HG03354 (cell line): ENCODE results near the gene GABRR2.

Source experiments
- ATAC-seq: cut with Tn5 transposase; IDR thresholded peaks from one replicate; pipeline ENCODE4 v1.9.1; 2021; ENCODE audit warnings: mild to moderate bottlenecking; ENCODE audit not compliant: unreplicated experiment, poor library complexity, severe bottlenecking

Gene GABRR2

GRCh38 chr6:89221971-89222711 is 93.0 kb downstream of the GABRR2 start:
- no peak for ATAC-seq

GRCh38 chr6:89221129-89221528 is 94.0 kb downstream of the GABRR2 start:
- no peak for ATAC-seq

DNA sequence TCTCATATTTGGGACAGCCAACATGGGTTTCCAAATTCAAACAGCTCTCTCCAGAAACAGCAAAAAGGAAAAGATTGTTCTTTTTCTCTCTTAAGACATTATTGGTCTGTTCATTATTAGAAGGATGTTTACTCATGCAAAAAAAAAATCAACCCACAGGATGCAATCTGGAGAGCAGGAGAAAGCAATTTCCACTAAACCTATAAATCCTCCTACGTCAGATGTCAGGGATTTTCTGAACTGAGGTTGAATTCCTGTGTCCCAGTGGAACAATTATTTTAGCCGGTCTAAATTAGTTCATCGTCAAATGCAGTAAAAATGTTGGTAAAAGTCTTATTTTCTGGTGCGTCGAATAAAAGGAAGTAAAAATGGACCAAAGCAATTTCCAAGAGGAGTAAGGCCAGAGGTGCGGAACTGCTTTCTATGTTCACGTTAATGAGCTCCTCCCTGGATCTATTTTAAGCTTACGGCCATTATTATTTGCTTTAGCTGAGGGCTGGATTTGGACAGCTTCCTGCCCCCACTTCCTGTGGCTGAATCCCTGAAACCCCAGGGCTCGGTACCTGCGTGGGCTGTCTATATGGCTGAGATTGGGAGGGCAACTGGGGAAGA is 97.7 kb downstream of the GABRR2 start, which contains the start of gene GABRR1:
TSS of gene GABRR1 (minus strand) at position 60 of the 612 bp plus-strand sequence. CDS start at position 24, 36 bp downstream.
- ATAC-seq = no peak

- ATAC-seq = no peak
Observed at GRCh38 chr6:89216411-89216810, 98.7 kb downstream of the GABRR2 start.

DNA sequence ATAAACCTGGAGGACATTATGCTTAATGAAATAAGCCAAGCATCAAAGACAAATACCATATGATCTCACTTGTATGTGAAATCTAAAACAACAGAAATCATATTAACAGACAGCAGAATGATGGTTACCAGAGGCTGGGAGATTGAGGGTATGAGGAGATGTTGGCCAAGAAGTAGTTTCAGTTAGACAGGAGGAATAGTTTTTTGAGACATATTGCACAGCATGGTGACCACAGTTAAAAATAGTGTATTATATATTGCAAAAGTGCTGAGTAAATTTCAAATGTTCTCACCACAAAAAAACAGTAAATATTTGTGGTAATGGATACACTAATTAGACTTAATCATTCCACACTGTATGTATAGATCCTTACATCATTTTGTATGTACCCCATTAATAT is 99.7 kb downstream of the GABRR2 start:
- ATAC-seq = no peak

GRCh38 chr6:89214197-89214596 is 100.9 kb downstream of the GABRR2 start:
- no peak for ATAC-seq

- no peak for ATAC-seq
Observed at GRCh38 chr6:89212472-89212871, 102.6 kb downstream of the GABRR2 start.

DNA sequence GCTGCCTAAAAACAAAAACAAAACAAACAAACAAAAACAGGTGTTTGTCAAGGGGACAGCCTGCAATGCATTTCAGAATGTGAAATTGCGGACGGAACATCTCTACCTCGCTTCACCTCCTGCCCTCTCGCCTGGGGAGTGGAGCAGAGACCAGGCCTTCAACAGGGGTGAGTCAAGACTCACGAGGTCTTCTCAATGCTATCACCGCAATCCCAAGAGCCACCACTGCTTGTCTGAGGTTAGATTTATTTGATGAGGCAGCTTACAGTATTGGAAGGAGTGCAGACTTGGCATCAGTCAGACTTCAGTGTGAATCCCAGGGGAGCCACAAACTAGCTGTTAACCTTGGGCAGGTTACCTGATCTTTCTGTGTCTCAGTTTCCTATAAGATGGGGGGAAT is 105.6 kb downstream of the GABRR2 start:
- ATAC-seq = no peak

DNA sequence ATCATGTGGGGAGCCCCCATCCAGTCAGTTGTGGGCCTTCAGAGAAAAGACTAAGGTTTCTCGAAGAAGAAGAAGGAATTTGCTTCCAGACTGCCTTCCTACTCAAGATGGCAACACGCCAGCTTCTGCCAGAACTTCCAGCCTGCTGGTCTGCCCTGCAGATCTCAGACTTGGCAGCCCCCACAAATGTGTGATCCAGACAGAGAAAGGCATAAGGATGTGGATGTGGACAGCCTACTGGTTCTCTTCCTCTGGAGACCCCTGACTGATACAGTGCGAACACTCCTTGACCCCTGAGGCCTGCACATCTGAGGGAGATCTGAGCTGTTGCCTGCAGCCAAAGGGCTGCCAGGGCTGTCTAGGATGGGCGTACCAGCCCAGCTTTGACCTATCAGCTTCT is 106.5 kb downstream of the GABRR2 start:
- no peak for ATAC-seq
